CD14-positive monocyte (primary cell): Measurements from ENCODE around the gene OBSCN. TPM values are rescaled to one million over a fixed set of nuclear protein-coding genes. Genes with fewer than 3 reads are reported as not detected.

ENCODE experiments used
- DNase-seq, 3 donors: peaks; one replicate each; pipeline ENCODE4 v3.0.0-alpha.2; 2011 to 2022
- H2AFZ ChIP-seq: 2 replicates; pipeline ENCODE4 v1.6.0; 2012; ENCODE audit warnings: mild to moderate bottlenecking, low read depth, low read length, inconsistent platforms; ENCODE audit not compliant: insufficient read depth, poor library complexity, severe bottlenecking
- H3K27ac ChIP-seq, 2 donors: 1 replicate in 1 of 2; 2 replicates in 1 of 2; pipeline ENCODE4 v1.5.1; 2012 to 2013; ENCODE audit warnings: low read length in 2 of 2, control low read depth in 1 of 2, inconsistent platforms in 1 of 2, low read depth in 1 of 2, mild to moderate bottlenecking in 1 of 2
- H3K27me3 ChIP-seq, 2 donors: one replicate each; pipeline versions ENCODE4 v1.6.0 to v1.6.1; 2011 to 2013; ENCODE audit warnings: low read length in 2 of 2; ENCODE audit not compliant: control insufficient read depth in 2 of 2, insufficient read depth in 2 of 2
- H3K36me3 ChIP-seq, 2 donors: replicated peaks in 1 of 2; 1 replicate in 1 of 2; 2 replicates in 1 of 2; pipeline versions ENCODE4 v1.5.1 to v1.6.1; 2012 to 2013; ENCODE audit warnings: low read length in 2 of 2, control low read depth in 1 of 2, inconsistent platforms in 1 of 2, mild to moderate bottlenecking in 1 of 2; ENCODE audit not compliant: insufficient read depth in 2 of 2, control insufficient read depth in 1 of 2
- H3K4me1 ChIP-seq, 2 donors: 1 replicate in 1 of 2; 2 replicates in 1 of 2; pipeline versions ENCODE4 v1.5.1 to v1.6.1; 2012 to 2013; ENCODE audit warnings: low read length in 2 of 2, control low read depth in 1 of 2, inconsistent platforms in 1 of 2, mild to moderate bottlenecking in 1 of 2, moderate library complexity in 1 of 2; ENCODE audit not compliant: insufficient read depth in 2 of 2, control insufficient read depth in 1 of 2
- H3K4me2 ChIP-seq: replicated peaks from 2 replicates; pipeline ENCODE3; 2012; ENCODE audit warnings: low read length, moderate library complexity, mild to moderate bottlenecking; ENCODE audit not compliant: poor library complexity, severe bottlenecking; ENCODE audit errors: extremely low read depth
- H3K4me3 ChIP-seq, 3 experiments: fragments of 200-600 bp in 1 of 3; sonication (generic) in 1 of 3; replicated peaks in 1 of 3; 1 replicate in 2 of 3; 2 replicates in 1 of 3; pipeline ENCODE4 v1.5.1; 2011 to 2013; ENCODE audit warnings: low read length in 3 of 3, mild to moderate bottlenecking in 3 of 3, control low read depth in 2 of 3, low read depth in 2 of 3, inconsistent platforms in 1 of 3, moderate library complexity in 1 of 3
- H3K79me2 ChIP-seq: 2 replicates; pipeline ENCODE4 v1.6.0; 2012; ENCODE audit warnings: mild to moderate bottlenecking, control low read depth, inconsistent platforms, low read length, moderate library complexity; ENCODE audit not compliant: insufficient read depth
- H3K9ac ChIP-seq: 2 replicates; pipeline ENCODE4 v1.6.0; 2017; ENCODE audit warnings: low read length, mild to moderate bottlenecking; ENCODE audit not compliant: insufficient read depth, poor library complexity, severe bottlenecking
- H3K9me3 ChIP-seq, 2 donors: replicated peaks in 1 of 2; 1 replicate in 1 of 2; 2 replicates in 1 of 2; pipeline versions ENCODE4 v1.5.1 to v1.6.1; 2012 to 2013; ENCODE audit warnings: low read length in 2 of 2, control low read depth in 1 of 2; ENCODE audit not compliant: control insufficient read depth in 1 of 2, insufficient read depth in 1 of 2
- H4K20me1 ChIP-seq: 2 replicates; pipeline ENCODE4 v1.6.0; 2012; ENCODE audit warnings: mild to moderate bottlenecking, low read length, control low read depth, moderate library complexity; ENCODE audit not compliant: insufficient read depth
- H3K27ac Mint-ChIP-seq, 7 donors: one replicate each; pipeline ENCODE4 v1.8.0; 2020; ENCODE audit warnings: mild to moderate bottlenecking in 7 of 7, mixed read lengths in 7 of 7, moderate library complexity in 6 of 7, inconsistent platforms in 2 of 7
- H3K27me3 Mint-ChIP-seq, 3 donors: one replicate each; pipeline ENCODE4 v1.8.0; 2021 to 2022; ENCODE audit warnings: low read depth in 3 of 3, mild to moderate bottlenecking in 3 of 3, mixed read lengths in 3 of 3, moderate library complexity in 3 of 3, inconsistent platforms in 1 of 3
- H3K36me3 Mint-ChIP-seq, 2 donors: one replicate each; pipeline ENCODE4 v1.8.0; 2020; ENCODE audit warnings: mixed read lengths in 2 of 2, inconsistent platforms in 1 of 2, mild to moderate bottlenecking in 1 of 2
- H3K4me1 Mint-ChIP-seq: one replicate; pipeline ENCODE4 v1.8.0; 2020; ENCODE audit warnings: mild to moderate bottlenecking, mixed read lengths
- H3K4me3 Mint-ChIP-seq, 2 donors: one replicate each; pipeline ENCODE4 v1.8.0; 2020; ENCODE audit warnings: mild to moderate bottlenecking in 2 of 2, mixed read lengths in 2 of 2, moderate library complexity in 1 of 2
- H3K9me3 Mint-ChIP-seq, 7 donors: one replicate each; pipeline ENCODE4 v1.8.0; 2020 to 2022; ENCODE audit warnings: mixed read lengths in 7 of 7, mild to moderate bottlenecking in 6 of 7, moderate library complexity in 6 of 7, inconsistent platforms in 2 of 7
- WGBS: methylation state at CpG from one replicate; pipeline ENCODE4 v1.1.5; 2013; ENCODE audit warnings: missing lambda C conversion rate; ENCODE audit not compliant: insufficient coverage; 5-methylcytosine and 5-hydroxymethylcytosine counted together
- intact Hi-C, 2 donors: fragments of 100-400 bp; cut with micrococcal nuclease; formaldehyde crosslinking; loops; one replicate each; pipeline versions ENCODE4 v1.15.0 to v1.15.1; 2023
- polyA plus RNA-seq, 3 donors: library from polyadenylated mRNA; depleted of rRNA in 1 of 3; unstranded in 2 of 3; stranded (reverse) in 1 of 3; fragments of 300-500 nt in 2 of 3; fragments of >200 nt in 1 of 3; fragmentation: Illumina TruSeq in 2 of 3; gene quantifications; 1 replicate in 2 of 3; 2 replicates in 1 of 3; pipeline ENCODE4 v1.2.3, GENCODE V29; 2012 to 2021
- TF ChIP-seq, protein P1 (sequence below): fragments of 200-600 bp; IDR thresholded peaks from one replicate; pipeline ENCODE4 v1.8.0; 2022; ENCODE audit warnings: antibody characterized with exemption, mild to moderate bottlenecking

Gene OBSCN
- polyA plus RNA-seq, 3 donors, result 0.57 to 1.5 (median 0.76) TPM

DNA sequence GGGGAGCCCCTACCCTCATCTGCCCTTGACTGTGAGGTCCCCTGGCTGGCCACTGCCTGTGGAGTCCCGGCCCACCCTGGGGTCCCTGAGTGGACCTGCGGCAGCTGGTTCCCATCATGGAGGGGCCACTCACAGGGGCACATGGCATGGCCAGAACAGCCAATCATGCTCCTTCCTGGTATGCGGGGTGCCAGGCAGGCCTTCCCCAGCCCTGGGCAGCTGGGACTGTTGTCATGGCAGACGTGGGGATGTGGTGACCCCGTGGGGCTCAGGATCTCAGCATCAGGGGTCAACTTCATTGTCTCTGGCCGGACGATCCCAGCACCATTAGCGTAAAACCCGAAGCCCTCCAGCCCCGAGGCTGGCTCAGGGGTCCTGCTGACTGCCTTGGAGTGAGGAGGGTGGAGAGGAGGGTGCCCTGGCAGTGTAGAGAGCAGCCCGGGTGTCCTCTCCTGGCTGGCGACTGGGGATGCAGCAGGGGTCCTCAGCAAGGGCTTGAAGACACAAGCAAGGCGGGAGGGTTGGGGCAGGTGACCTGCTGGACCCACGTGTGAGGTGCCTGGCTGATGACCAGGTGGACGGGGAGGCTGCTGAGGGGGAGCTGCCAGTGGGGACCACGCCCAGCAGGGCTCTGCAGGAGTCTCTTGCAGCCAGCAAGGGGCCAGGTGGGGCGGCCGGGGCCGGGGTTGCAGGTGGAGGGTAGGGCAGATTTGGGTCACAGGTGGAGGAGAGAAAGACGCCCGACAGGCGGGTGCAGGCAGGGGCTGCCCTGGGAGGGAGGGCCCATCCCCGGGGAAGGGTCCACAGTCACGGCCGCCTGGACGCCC lies 153.7 kb downstream of the OBSCN start:
- no peaks in the 10 kb centered on the region for H3K27me3 ChIP-seq
- TF ChIP-seq, protein P1, sequence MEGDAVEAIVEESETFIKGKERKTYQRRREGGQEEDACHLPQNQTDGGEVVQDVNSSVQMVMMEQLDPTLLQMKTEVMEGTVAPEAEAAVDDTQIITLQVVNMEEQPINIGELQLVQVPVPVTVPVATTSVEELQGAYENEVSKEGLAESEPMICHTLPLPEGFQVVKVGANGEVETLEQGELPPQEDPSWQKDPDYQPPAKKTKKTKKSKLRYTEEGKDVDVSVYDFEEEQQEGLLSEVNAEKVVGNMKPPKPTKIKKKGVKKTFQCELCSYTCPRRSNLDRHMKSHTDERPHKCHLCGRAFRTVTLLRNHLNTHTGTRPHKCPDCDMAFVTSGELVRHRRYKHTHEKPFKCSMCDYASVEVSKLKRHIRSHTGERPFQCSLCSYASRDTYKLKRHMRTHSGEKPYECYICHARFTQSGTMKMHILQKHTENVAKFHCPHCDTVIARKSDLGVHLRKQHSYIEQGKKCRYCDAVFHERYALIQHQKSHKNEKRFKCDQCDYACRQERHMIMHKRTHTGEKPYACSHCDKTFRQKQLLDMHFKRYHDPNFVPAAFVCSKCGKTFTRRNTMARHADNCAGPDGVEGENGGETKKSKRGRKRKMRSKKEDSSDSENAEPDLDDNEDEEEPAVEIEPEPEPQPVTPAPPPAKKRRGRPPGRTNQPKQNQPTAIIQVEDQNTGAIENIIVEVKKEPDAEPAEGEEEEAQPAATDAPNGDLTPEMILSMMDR, result no peak
- H3K4me1 ChIP-seq, result no peaks in the 10 kb centered on the region
- H3K9ac ChIP-seq, result no peak overlapping the region
- Mint-ChIP-seq H3K36me3 (no peaks in the 10 kb centered on the region), H3K4me1 (no peaks in the 10 kb centered on the region), H3K27ac (no peak overlapping the region), H3K4me3 (no peak overlapping the region), H3K27me3 (peaks cover 0 to 4% (median 1%) of the 10 kb centered on the region in 3 donors), H3K9me3 (no peaks in the 10 kb centered on the region)
- no peaks in the 10 kb centered on the region for H3K36me3 ChIP-seq
- no peak overlapping the region for H2AFZ ChIP-seq
- no peak overlapping the region for H3K4me2 ChIP-seq
- H3K4me3 ChIP-seq, result no peak overlapping the region
- intact Hi-C loops, result loop anchor here in 1 of 2 donors (10.0 kb wide), 1 partner anchor 337 kb away; no protein-coding TSS in a partner anchor
- H4K20me1 ChIP-seq, result no peaks in the 10 kb centered on the region
- H3K9me3 ChIP-seq, result no peaks in the 10 kb centered on the region
- no peak overlapping the region for H3K27ac ChIP-seq
- DNase-seq, result no peak
- H3K79me2 ChIP-seq, result no peaks in the 10 kb centered on the region
- WGBS, result 87% methylated on average over 23 of the region's 26 CpGs

- Mint-ChIP-seq H3K9me3 (no peaks in the 10 kb centered on the region), H3K4me1 (no peaks in the 10 kb centered on the region), H3K36me3 (no peaks in the 10 kb centered on the region), H3K27ac (no peak overlapping the region), H3K27me3 (peaks cover 0 to 4% (median 1%) of the 10 kb centered on the region in 3 donors), H3K4me3 (no peak overlapping the region)
- 88% methylated on average over 12 of the region's 18 CpGs for WGBS
- Histone ChIP-seq H3K79me2 (no peaks in the 10 kb centered on the region), H3K4me3 (no peak overlapping the region), H3K4me1 (no peaks in the 10 kb centered on the region), H3K27me3 (no peaks in the 10 kb centered on the region), H2AFZ (no peak overlapping the region), H3K9ac (no peak overlapping the region), H3K9me3 (no peaks in the 10 kb centered on the region), H3K36me3 (no peaks in the 10 kb centered on the region), H3K4me2 (no peak overlapping the region), H3K27ac (no peak overlapping the region), H4K20me1 (no peaks in the 10 kb centered on the region)
- TF ChIP-seq, protein P1, result no peak
- intact Hi-C loops, result loop anchor here in 1 of 2 donors (10.0 kb wide), 1 partner anchor 338 kb away; no protein-coding TSS in a partner anchor
- no peak for DNase-seq
Observed at GRCh38 chr1:228362141-228362883, 154.5 kb downstream of the OBSCN start.
